ENCODE data around the gene VPS11. TPM values are rescaled to one million over a fixed set of nuclear protein-coding genes. Genes with fewer than 3 reads are reported as not detected.
"Not testable (repeated sequence)": the region's sequence is repeated elsewhere in the genome, so short reads cannot be mapped to it uniquely, and the experiment has no call there.

The VPS11 gene
- total and polyA plus RNA-seq, 7 donors, result 13.4 to 37.0 (median 27.4) TPM

DNA sequence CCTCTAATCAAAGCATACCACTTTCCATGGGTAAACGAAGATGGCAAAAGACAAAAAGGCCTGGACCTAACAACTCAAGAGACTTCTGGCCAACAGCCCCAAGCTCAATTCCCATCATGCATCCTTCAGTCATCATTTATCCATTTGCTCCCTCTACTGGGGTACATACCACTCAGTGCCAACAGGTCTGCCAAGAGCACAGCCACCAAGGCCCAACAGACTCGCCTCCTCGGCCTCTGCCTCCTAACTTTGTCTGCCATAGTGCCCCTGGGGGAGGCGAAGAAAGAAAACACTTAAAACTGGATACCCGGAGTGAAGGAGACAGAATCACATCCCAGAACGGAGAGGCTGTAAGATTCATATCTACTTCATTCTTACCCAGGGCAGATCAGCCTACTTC, 11.7 kb upstream of the VPS11 start:
- intact Hi-C loops (cut with DNase I), result no loop called here
- H3K4me3 ChIP-seq, result peak overlapping the region; percentile 68 to 96 (median 80)
- 44 to 58% methylated on average over 6 of the region's 6 CpGs for WGBS, 2 donors
- H3K36me3 ChIP-seq, result peaks cover 9 to 43% (median 35%) of the 10 kb centered on the region in 4 donors
- no peaks in the 10 kb centered on the region for H3K9me3 ChIP-seq
- peaks cover 0 to 25% (median 23%) of the 10 kb centered on the region in 4 donors for H3K4me1 ChIP-seq
- DNase-seq, result no peak
- no peak for TF ChIP-seq EP300 (IDR thresholded peaks at IDR 0.05)
- TF ChIP-seq, protein P1, sequence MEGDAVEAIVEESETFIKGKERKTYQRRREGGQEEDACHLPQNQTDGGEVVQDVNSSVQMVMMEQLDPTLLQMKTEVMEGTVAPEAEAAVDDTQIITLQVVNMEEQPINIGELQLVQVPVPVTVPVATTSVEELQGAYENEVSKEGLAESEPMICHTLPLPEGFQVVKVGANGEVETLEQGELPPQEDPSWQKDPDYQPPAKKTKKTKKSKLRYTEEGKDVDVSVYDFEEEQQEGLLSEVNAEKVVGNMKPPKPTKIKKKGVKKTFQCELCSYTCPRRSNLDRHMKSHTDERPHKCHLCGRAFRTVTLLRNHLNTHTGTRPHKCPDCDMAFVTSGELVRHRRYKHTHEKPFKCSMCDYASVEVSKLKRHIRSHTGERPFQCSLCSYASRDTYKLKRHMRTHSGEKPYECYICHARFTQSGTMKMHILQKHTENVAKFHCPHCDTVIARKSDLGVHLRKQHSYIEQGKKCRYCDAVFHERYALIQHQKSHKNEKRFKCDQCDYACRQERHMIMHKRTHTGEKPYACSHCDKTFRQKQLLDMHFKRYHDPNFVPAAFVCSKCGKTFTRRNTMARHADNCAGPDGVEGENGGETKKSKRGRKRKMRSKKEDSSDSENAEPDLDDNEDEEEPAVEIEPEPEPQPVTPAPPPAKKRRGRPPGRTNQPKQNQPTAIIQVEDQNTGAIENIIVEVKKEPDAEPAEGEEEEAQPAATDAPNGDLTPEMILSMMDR (IDR thresholded peaks at IDR 0.05), result no peak
- TF ChIP-seq POLR2AphosphoS5 (IDR thresholded peaks at IDR 0.05), result no peak
- no peaks in the 10 kb centered on the region for H3K27me3 ChIP-seq
- H3K27ac ChIP-seq, result peak overlapping the region in 2 of 4 donors; percentile 82 to 96

DNA sequence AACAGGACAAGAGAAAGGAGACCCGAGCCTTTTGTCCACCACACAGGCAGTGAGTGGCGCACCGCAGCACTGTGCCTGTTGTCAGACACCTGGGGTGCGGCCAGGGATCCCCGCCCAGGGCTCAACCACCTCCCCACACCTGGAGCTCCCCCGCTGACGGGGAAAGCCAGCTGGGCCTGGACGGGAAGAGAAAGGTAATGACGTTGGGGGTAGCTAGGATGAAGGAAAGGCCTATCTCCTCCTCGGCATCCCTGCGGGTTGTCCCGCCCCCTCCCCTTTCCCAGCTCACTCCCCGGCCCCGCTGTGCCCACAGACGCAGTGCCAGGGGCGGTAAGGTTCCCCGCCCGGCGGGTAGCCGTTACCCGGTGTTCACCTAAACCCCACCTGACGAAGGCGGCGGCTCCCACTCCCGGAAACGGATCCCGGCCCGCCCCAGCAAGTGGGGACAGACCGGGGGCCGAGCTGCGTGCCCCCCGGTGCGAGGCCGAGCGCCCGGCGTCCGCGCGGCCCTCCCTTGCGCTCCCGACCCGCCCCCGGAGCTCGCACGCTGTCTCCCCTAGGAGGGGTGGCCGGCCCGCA, 11.1 kb upstream of the VPS11 start:
- peak overlapping the region; percentile 82 to 96 (median 92) for H3K27ac ChIP-seq
- no peaks in the 10 kb centered on the region for H3K27me3 ChIP-seq
- intact Hi-C loops (cut with DNase I), result no loop called here
- H3K4me1 ChIP-seq, result peaks cover 0 to 25% (median 23%) of the 10 kb centered on the region in 4 donors
- H3K36me3 ChIP-seq, result peaks cover 9 to 37% (median 28%) of the 10 kb centered on the region in 4 donors
- 1% methylated on average over 48 of the region's 48 CpGs for WGBS, 2 donors
- H3K9me3 ChIP-seq, result no peaks in the 10 kb centered on the region
- TF ChIP-seq, protein P1 (IDR thresholded peaks at IDR 0.05), result no peak
- no peak for TF ChIP-seq POLR2AphosphoS5 (IDR thresholded peaks at IDR 0.05)
- TF ChIP-seq EP300 (IDR thresholded peaks at IDR 0.05), result no peak
- TF ChIP-seq POLR2A (IDR thresholded peaks at IDR 0.05), result no peak
- H3K4me3 ChIP-seq, result peak overlapping the region; percentile 68 to 96 (median 80)
- peak; percentile 77 for DNase-seq

DNA sequence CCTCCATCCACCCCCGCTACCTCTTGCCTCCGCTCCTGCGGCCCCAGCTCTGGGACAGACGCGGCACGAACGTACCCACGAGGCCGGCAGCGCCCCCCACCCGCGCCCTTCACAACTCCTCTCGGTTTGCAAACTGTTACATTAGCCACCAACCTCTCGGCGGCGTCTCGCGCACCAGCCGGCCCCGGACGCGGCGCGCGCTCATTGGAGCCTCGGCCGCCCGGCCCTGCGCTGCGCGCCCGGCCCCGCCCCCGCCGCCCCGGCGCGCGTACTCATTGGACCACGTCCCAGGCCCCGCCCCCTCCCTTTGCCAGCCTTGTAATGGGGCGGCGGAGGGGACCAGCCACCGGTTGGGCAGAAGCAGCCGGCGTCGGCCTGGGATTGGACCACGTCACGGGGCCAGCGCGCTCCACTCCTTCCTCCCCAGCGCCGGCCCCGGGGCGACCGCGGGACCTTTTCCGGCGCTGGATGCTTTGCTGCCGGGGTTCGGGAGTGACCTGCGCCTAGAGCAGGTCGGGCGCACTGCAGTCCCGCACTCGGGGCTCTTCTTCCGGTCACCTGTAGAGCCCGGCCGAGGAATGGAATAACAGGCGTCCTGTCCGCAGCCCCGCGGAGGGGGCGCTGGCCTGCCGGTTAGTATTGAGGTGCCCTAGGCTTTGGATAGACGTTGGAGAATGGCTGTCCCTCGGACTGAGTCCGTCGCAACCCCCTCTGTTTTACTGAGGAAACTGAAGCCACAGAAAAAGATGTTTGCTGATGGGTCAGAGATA, 10.4 kb upstream of the VPS11 start, which contains the start of gene HYOU1:
HYOU1 (minus strand) TSS at position 206 of the 770 bp plus-strand sequence. CDS start 1,045 bp downstream, outside the sequence.
- H3K9me3 ChIP-seq, result no peaks in the 10 kb centered on the region
- intact Hi-C loops (cut with DNase I), result no loop called here
- peaks cover 7 to 31% (median 23%) of the 10 kb centered on the region in 4 donors for H3K36me3 ChIP-seq
- no peaks in the 10 kb centered on the region for H3K27me3 ChIP-seq
- DNase-seq, result peak; percentile 99
- TF ChIP-seq POLR2AphosphoS5 (IDR thresholded peaks at IDR 0.05), result peak; percentile 83 to 88 (median 86)
- TF ChIP-seq EP300 (IDR thresholded peaks at IDR 0.05), result no peak
- TF ChIP-seq POLR2A (IDR thresholded peaks at IDR 0.05), result peak; percentile 47 to 59
- TF ChIP-seq, protein P1 (IDR thresholded peaks at IDR 0.05), result peak in 1 of 4 experiments; percentile 24
- H3K27ac ChIP-seq, result peak within 1 kb of the TSS; percentile 82 to 96 (median 92)
- H3K4me1 ChIP-seq, result peaks cover 0 to 25% (median 23%) of the 10 kb centered on the region in 4 donors
- WGBS, 2 donors, result 0 to 1% methylated on average over 79 of the region's 79 CpGs
- H3K4me3 ChIP-seq, result peak within 1 kb of the TSS; percentile 68 to 96 (median 80)

DNA sequence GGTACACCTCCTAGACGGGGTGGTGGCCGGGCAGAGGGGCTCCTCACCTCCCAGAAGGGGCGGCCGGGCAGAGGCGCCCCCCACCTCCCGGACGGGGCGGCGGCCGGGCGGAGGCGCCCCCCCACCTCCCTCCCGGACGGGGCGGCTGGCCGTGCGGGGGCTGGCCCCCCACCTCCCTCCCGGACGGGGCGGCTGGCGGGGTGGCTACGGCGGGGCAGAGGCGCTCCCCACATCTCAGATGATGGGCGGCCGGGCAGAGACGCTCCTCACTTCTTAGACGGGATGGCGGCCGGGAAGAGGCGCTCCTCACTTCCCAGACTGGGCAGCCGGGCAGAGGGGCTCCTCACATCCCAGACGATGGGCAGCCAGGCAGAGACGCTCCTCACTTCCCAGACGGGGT, 8.5 kb upstream of the VPS11 start:
- Histone ChIP-seq H3K36me3 (peaks cover 0 to 11% (median 9%) of the 10 kb centered on the region in 4 donors), H3K4me1 (peaks cover 0 to 31% (median 26%) of the 10 kb centered on the region in 4 donors)
- H3K27ac ChIP-seq; H3K9me3 ChIP-seq; H3K27me3 ChIP-seq; intact Hi-C loops (cut with DNase I); H3K4me3 ChIP-seq; DNase-seq: not testable (repeated sequence)
- WGBS, 2 donors, result 91 to 93% methylated on average over 32 of the region's 35 CpGs

DNA sequence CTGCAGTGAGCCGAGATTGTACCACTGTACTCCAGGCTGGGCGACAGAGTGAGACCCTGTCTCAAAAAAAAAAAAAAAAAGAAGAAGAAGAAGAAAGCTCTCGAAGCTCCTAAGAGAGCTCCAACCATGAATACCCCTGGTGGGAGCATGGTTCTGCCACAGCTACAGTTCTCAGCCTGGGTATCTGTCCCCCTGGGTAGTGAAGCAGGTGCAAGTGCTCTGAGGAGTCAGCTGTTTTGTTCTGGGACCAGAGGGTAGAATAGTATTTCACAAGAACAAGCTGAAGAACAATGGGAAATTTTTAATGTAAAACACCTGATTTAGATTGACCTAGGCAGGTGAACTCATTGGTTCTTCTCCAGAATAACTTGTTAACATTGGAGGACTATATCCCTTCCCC, 6.4 kb upstream of the VPS11 start:
- no peak overlapping the region for H3K4me3 ChIP-seq
- H3K9me3 ChIP-seq, result no peaks in the 10 kb centered on the region
- no peaks in the 10 kb centered on the region for H3K36me3 ChIP-seq
- WGBS, 2 donors, result 94 to 97% methylated on average over 3 of the region's 3 CpGs
- H3K27me3 ChIP-seq, result no peaks in the 10 kb centered on the region
- no peak for TF ChIP-seq EP300 (IDR thresholded peaks at IDR 0.05)
- TF ChIP-seq POLR2AphosphoS5 (IDR thresholded peaks at IDR 0.05), result no peak
- TF ChIP-seq, protein P1 (IDR thresholded peaks at IDR 0.05), result no peak
- TF ChIP-seq POLR2A (IDR thresholded peaks at IDR 0.05), result no peak
- intact Hi-C loops (cut with DNase I), result no loop called here
- no peak overlapping the region for H3K27ac ChIP-seq
- no peak for DNase-seq
- H3K4me1 ChIP-seq, result peaks cover 0 to 28% (median 19%) of the 10 kb centered on the region in 4 donors
